Nephron (organoid): Measurements from ENCODE around the gene CCDC171.

Source experiments
- H3K27ac Mint-ChIP-seq, 3 experiments: 2 replicates each; pipeline ENCODE4 v1.8.0; 2020; ENCODE audit warnings: mixed read lengths in 3 of 3, mild to moderate bottlenecking in 2 of 3, moderate library complexity in 1 of 3
- H3K27me3 Mint-ChIP-seq: 2 replicates; pipeline ENCODE4 v1.8.0; 2021; ENCODE audit warnings: low read depth, mild to moderate bottlenecking, moderate library complexity, mixed read lengths
- H3K36me3 Mint-ChIP-seq: 2 replicates; pipeline ENCODE4 v1.8.0; 2020; ENCODE audit warnings: low read depth, mixed read lengths
- H3K4me1 Mint-ChIP-seq: 2 replicates; pipeline ENCODE4 v1.8.0; 2020; ENCODE audit warnings: mixed read lengths
- H3K4me3 Mint-ChIP-seq, 3 experiments: 2 replicates each; pipeline ENCODE4 v1.8.0; 2020; ENCODE audit warnings: mild to moderate bottlenecking in 3 of 3, mixed read lengths in 3 of 3, moderate library complexity in 2 of 3
- H3K9me3 Mint-ChIP-seq: 2 replicates; pipeline ENCODE4 v1.8.0; 2020; ENCODE audit warnings: mixed read lengths
- TF ChIP-seq, protein P1 (sequence below), 3 experiments: fragments of 200-600 bp; sonication (generic); IDR thresholded peaks; one replicate each; pipeline ENCODE4 v1.5.0; 2021; ENCODE audit warnings: antibody characterized with exemption in 3 of 3; ENCODE audit not compliant: unreplicated experiment in 3 of 3

The CCDC171 gene

DNA sequence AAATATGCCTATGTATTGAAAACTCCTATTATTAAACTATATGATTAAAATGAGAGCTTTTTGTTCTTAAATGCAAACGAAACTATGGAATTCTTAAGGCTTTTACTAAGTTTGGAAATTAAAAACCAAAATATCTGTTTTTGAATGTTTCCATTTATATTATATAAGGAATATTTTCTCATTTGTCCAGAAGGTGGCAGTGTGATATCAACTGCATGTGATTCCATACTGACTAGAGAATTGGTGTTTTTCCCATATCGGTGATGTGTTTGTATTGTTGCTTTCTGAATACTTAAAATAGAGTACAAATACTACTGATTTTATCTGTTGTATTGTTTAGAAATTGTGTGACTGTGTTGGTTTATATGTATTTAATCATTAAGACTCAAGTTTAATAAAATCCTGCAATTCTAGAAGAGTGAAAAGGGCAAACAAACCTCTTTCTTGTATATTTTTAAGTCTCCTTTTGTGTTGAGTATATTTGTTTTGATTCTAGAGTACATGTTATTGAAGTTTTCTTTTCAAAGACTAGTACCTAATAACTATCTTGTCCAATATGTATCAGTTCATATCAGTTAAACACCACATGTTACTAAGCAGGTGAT is 320.8 kb downstream of the CCDC171 start:
- no peak overlapping the region for H3K4me3 Mint-ChIP-seq
- TF ChIP-seq, protein P1, sequence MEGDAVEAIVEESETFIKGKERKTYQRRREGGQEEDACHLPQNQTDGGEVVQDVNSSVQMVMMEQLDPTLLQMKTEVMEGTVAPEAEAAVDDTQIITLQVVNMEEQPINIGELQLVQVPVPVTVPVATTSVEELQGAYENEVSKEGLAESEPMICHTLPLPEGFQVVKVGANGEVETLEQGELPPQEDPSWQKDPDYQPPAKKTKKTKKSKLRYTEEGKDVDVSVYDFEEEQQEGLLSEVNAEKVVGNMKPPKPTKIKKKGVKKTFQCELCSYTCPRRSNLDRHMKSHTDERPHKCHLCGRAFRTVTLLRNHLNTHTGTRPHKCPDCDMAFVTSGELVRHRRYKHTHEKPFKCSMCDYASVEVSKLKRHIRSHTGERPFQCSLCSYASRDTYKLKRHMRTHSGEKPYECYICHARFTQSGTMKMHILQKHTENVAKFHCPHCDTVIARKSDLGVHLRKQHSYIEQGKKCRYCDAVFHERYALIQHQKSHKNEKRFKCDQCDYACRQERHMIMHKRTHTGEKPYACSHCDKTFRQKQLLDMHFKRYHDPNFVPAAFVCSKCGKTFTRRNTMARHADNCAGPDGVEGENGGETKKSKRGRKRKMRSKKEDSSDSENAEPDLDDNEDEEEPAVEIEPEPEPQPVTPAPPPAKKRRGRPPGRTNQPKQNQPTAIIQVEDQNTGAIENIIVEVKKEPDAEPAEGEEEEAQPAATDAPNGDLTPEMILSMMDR (IDR thresholded peaks at IDR 0.05; ENCODE audit: unreplicated experiment in 3 of 3) = peak; percentile 67 to 84 (median 70)
- peak overlapping the region; percentile 69 to 98 (median 92) for H3K27ac Mint-ChIP-seq
- peaks cover 3% of the 10 kb centered on the region for H3K36me3 Mint-ChIP-seq
- no peaks in the 10 kb centered on the region for H3K9me3 Mint-ChIP-seq
- H3K27me3 Mint-ChIP-seq = peaks cover 4% of the 10 kb centered on the region
- H3K4me1 Mint-ChIP-seq = peaks cover 27% of the 10 kb centered on the region

DNA sequence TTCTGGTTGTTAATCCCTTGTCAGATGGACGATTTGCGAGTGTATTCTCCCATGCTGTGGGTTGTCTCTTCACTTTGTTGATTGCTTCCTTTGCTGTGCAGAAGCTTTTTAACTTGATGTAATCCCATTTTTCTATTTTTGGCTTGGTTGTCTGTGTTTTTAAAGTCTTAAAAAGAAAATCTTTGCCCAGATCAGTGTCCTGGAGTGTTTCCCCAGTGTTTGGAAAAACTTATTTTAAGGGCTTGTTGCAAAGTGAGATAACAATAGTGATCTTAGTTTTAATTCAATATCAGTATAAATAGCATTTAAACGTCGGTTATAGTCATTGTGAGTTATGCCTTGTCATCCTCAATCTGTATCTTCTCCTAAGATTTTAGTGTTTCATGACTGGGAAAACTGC is 329.5 kb downstream of the CCDC171 start:
- no peak overlapping the region for H3K4me3 Mint-ChIP-seq
- TF ChIP-seq, protein P1 (IDR thresholded peaks at IDR 0.05; ENCODE audit: unreplicated experiment in 3 of 3) = no peak
- no peaks in the 10 kb centered on the region for H3K27me3 Mint-ChIP-seq
- peaks cover 4% of the 10 kb centered on the region for H3K36me3 Mint-ChIP-seq
- H3K9me3 Mint-ChIP-seq = no peaks in the 10 kb centered on the region
- H3K27ac Mint-ChIP-seq = peak overlapping the region in 2 of 3 experiments; percentile 17 to 25
- peaks cover 6% of the 10 kb centered on the region for H3K4me1 Mint-ChIP-seq

DNA sequence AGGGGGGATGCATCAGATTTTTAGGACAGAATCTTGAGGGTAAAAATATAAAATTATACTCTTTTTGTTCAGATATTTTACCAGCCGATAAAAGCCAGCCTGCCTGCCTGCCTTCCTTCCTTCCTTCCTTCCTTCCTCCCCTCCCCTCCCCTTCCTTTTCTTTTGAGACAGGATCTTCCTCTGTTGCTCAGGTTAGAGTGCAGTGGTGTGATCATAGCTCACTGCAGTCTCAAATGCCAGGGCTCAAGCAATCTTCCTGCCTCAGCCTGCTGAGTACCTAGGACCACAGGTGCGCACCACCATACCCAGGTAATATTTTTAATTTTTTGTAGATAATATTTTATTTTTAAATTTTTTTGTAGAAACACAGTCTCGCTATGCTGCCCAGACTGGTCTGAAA is 330.0 kb downstream of the CCDC171 start:
- no peak overlapping the region for H3K27ac Mint-ChIP-seq
- H3K36me3 Mint-ChIP-seq = peaks cover 4% of the 10 kb centered on the region
- no peaks in the 10 kb centered on the region for H3K9me3 Mint-ChIP-seq
- H3K4me1 Mint-ChIP-seq = peaks cover 6% of the 10 kb centered on the region
- H3K27me3 Mint-ChIP-seq = no peaks in the 10 kb centered on the region
- TF ChIP-seq, protein P1 (IDR thresholded peaks at IDR 0.05; ENCODE audit: unreplicated experiment in 3 of 3) = no peak
- no peak overlapping the region for H3K4me3 Mint-ChIP-seq

DNA sequence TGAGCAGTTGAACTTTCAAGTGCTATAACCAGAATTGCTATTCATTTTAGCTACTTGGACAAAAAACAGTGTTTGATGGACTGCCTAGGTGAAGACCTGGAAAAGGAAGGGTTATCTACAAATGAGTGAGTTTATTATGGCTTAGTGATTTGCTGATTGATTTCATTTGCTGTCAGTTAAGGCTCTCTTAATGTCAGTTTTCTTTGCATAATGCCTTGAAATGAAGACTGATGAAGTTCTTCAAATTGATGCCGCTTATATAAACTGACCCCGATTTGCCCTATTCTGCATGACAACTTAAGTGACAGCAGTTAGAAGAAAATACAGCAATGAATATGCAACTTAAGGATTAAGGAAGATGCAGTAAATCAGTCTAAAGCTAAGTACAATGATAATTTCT is 332.6 kb downstream of the CCDC171 start:
- H3K4me3 Mint-ChIP-seq = no peak overlapping the region
- no peaks in the 10 kb centered on the region for H3K36me3 Mint-ChIP-seq
- no peak overlapping the region for H3K27ac Mint-ChIP-seq
- H3K4me1 Mint-ChIP-seq = peaks cover 6% of the 10 kb centered on the region
- no peaks in the 10 kb centered on the region for H3K27me3 Mint-ChIP-seq
- no peaks in the 10 kb centered on the region for H3K9me3 Mint-ChIP-seq
- TF ChIP-seq, protein P1 (IDR thresholded peaks at IDR 0.05; ENCODE audit: unreplicated experiment in 3 of 3) = no peak

DNA sequence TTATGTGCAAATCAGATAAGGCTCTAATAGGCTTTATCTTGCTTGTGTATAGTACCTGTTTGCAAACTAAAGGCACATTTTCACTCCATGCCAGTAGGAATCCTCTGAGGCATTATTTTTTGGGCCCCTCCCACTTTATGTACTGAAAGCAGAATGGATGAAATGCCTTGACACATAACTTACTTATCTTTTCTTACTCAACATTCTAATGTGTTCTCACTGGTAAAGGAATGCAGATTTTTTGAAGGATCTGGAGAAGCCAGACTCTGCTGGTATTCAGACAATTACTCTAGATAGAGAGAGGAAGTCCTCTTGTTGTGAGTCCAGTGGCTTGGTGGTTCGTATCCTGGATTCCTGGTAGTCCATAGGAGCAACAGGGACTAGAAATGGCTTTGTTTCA is 336.7 kb downstream of the CCDC171 start:
- Mint-ChIP-seq H3K27me3 (no peaks in the 10 kb centered on the region), H3K36me3 (peaks cover 11% of the 10 kb centered on the region), H3K27ac (no peak overlapping the region), H3K9me3 (peaks cover 8% of the 10 kb centered on the region), H3K4me1 (no peaks in the 10 kb centered on the region), H3K4me3 (no peak overlapping the region)
- TF ChIP-seq, protein P1 (IDR thresholded peaks at IDR 0.05; ENCODE audit: unreplicated experiment in 3 of 3) = no peak

DNA sequence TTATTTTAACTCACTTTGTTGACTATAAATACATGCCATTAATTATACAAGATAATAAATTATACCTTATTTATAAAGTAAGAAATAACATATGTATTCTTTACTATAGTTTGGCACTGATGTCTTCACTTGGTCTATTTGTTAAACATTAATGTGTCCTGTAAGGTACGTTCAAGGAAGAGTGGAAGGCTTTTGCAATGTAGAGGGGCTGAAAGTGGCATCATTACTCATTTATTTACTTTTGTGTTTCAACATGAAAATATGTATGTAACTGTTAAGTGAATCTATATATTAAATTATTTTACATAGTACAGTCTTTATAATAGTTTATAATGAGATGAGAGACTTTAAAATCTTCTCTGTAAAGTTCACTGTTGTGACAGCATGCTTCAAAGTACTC is 348.7 kb downstream of the CCDC171 start:
- H3K4me3 Mint-ChIP-seq = no peak overlapping the region
- no peaks in the 10 kb centered on the region for H3K27me3 Mint-ChIP-seq
- H3K27ac Mint-ChIP-seq = no peak overlapping the region
- peaks cover 40% of the 10 kb centered on the region for H3K9me3 Mint-ChIP-seq
- H3K4me1 Mint-ChIP-seq = no peaks in the 10 kb centered on the region
- H3K36me3 Mint-ChIP-seq = peaks cover 17% of the 10 kb centered on the region
- TF ChIP-seq, protein P1 (IDR thresholded peaks at IDR 0.05; ENCODE audit: unreplicated experiment in 3 of 3) = no peak
